SW 1271 (cell line): ENCODE data around the gene SYNRG.
A peak's percentile ranks its signal among the peaks of the same experiment; 100 is the strongest.

Experiments
- DNase-seq, 2 experiments: peaks; one replicate each; lab custom pipeline; 2025; lab: John Stamatoyannopoulos, UW

SYNRG gene

DNA sequence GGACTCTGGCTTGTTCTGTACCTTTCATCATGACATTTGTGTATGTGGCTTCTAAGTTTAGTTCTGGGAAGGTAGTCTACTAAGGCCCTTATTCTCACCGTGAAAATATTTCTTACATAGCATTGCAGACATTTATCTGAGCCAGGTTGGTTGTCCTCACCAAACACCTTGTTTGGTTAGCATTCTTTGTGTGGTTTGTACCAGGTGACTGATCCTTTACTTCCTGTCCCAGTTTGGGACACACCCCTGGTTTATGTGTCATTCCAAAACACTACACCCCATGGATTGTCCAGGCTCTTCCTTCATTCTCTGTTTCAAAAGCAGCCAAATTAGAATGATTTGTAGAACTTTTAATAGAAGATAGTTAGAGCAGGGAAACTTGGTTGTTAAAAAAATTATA, 142.7 kb downstream of the SYNRG start:
- DNase-seq, result no peak

DNA sequence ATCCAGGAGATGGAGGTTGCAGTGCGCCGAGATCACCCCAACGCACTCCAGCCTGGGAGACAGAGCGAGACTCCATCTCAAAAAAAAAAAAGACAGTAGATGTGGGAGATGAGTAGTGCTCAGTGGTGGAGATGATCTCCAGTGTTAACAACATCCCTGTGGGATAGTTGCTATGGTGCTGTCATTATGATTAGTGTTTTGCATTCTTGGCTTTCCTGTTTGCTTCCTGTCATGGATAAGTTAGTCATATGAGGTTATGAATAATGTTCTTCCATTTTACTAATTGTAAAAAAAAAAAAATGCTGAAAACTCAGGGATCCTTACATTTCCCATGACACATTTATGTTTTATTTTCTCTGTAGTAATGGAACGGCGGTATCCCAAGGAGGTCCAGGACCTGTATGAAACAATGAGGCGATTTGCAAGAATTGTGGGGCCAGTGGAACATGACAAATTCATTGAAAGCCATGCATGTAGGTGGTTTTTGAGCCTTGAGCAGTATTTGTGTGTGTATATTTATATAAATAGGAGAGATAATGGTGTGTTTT, 144.1 kb downstream of the SYNRG start:
- DNase-seq, result peak in 1 of 2 experiments; percentile 18
